ENCODE data around the gene PLK1.

The PLK1 gene

GRCh38 chr16:23709536-23709935 lies 30.8 kb downstream of the PLK1 start (continued):
- TF ChIP-seq CSDC2 (CRISPR knock-in tag; IDR thresholded peaks at IDR 0.05) (no peak), RARB (CRISPR knock-in tag; IDR thresholded peaks at IDR 0.05) (no peak)

GRCh38 chr16:23710008-23710407 lies 31.3 kb downstream of the PLK1 start:
- TF ChIP-seq ISL1 (CRISPR knock-in tag; IDR thresholded peaks at IDR 0.05) = no peak
- TF ChIP-seq POU6F1 (CRISPR knock-in tag; IDR thresholded peaks at IDR 0.05; ENCODE audit: borderline replicate concordance, low read depth) = no peak
- no peak for ATAC-seq

GRCh38 chr16:23710504-23710903 lies 31.8 kb downstream of the PLK1 start:
- TF ChIP-seq PATZ1 (CRISPR knock-in tag; IDR thresholded peaks at IDR 0.05; ENCODE audit: borderline replicate concordance) = no peak
- TF ChIP-seq PPARA (CRISPR knock-in tag; IDR thresholded peaks at IDR 0.05; ENCODE audit: borderline replicate concordance) = no peak
- TF ChIP-seq POU6F1 (CRISPR knock-in tag; IDR thresholded peaks at IDR 0.05; ENCODE audit: borderline replicate concordance, low read depth) = no peak
- TF ChIP-seq CREB5 (CRISPR knock-in tag; IDR thresholded peaks at IDR 0.05; ENCODE audit: low read depth) = no peak
- TF ChIP-seq ZFP30 (CRISPR knock-in tag; IDR thresholded peaks at IDR 0.05) = no peak
- TF ChIP-seq ZNF8 (CRISPR knock-in tag; IDR thresholded peaks at IDR 0.05) = no peak
- no peak for TF ChIP-seq TSHZ2 (CRISPR knock-in tag; IDR thresholded peaks at IDR 0.05)
- no peak for TF ChIP-seq ISL1 (CRISPR knock-in tag; IDR thresholded peaks at IDR 0.05)
- TF ChIP-seq CSDC2 (CRISPR knock-in tag; IDR thresholded peaks at IDR 0.05) = no peak
- TF ChIP-seq, protein P1, sequence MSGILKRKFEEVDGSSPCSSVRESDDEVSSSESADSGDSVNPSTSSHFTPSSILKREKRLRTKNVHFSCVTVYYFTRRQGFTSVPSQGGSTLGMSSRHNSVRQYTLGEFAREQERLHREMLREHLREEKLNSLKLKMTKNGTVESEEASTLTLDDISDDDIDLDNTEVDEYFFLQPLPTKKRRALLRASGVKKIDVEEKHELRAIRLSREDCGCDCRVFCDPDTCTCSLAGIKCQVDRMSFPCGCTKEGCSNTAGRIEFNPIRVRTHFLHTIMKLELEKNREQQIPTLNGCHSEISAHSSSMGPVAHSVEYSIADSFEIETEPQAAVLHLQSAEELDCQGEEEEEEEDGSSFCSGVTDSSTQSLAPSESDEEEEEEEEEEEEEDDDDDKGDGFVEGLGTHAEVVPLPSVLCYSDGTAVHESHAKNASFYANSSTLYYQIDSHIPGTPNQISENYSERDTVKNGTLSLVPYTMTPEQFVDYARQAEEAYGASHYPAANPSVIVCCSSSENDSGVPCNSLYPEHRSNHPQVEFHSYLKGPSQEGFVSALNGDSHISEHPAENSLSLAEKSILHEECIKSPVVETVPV (CRISPR knock-in tag; IDR thresholded peaks at IDR 0.05) = no peak
- TF ChIP-seq ZNF70 (CRISPR knock-in tag; IDR thresholded peaks at IDR 0.05) = no peak
- TF ChIP-seq OSR1 (CRISPR knock-in tag; IDR thresholded peaks at IDR 0.05) = no peak
- no peak for TF ChIP-seq TOX (CRISPR knock-in tag; IDR thresholded peaks at IDR 0.05; ENCODE audit: borderline replicate concordance)
- TF ChIP-seq GLIS3 (CRISPR knock-in tag; IDR thresholded peaks at IDR 0.05) = no peak
- no peak for TF ChIP-seq BACH2 (CRISPR knock-in tag; IDR thresholded peaks at IDR 0.05; ENCODE audit: borderline replicate concordance)
- no peak for TF ChIP-seq SNAI2 (CRISPR knock-in tag; IDR thresholded peaks at IDR 0.05)
- no peak for TF ChIP-seq RARB (CRISPR knock-in tag; IDR thresholded peaks at IDR 0.05)
- ATAC-seq = no peak

DNA sequence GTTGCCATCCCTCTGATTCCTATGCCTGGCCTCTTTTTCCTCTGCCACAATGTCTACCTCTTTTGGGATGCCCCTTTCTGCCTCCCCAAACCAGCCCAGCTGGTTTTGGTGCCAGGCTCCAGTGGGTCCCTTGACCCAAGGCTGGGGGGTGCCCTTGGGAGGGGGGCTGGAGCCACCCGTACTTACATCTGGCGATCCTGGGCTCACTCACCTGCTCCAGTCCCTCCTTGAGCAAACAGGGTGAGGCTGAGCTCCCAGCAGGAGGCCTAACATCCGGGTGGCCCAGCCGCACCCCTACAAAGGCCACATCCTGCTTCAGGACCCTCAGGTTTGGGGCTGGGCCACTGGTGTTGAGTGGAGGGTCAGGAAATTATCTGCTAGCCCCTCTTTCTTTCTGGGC lies 33.1 kb downstream of the PLK1 start:
- no peak for ATAC-seq
- no peak for TF ChIP-seq TOX (CRISPR knock-in tag; IDR thresholded peaks at IDR 0.05; ENCODE audit: borderline replicate concordance)
- no peak for TF ChIP-seq POU6F1 (CRISPR knock-in tag; IDR thresholded peaks at IDR 0.05; ENCODE audit: borderline replicate concordance, low read depth)
- no peak for TF ChIP-seq TSHZ2 (CRISPR knock-in tag; IDR thresholded peaks at IDR 0.05)
- TF ChIP-seq ISL1 (CRISPR knock-in tag; IDR thresholded peaks at IDR 0.05) = no peak
- TF ChIP-seq RARB (CRISPR knock-in tag; IDR thresholded peaks at IDR 0.05) = no peak
- no peak for TF ChIP-seq CSDC2 (CRISPR knock-in tag; IDR thresholded peaks at IDR 0.05)
- no peak for TF ChIP-seq GLIS3 (CRISPR knock-in tag; IDR thresholded peaks at IDR 0.05)
- TF ChIP-seq, protein P1 (CRISPR knock-in tag; IDR thresholded peaks at IDR 0.05) = no peak
